HG03045 (cell line): Measurements from ENCODE around the gene FTSJ1.
A peak's percentile ranks its signal among the peaks of the same experiment; 100 is the strongest.
"Not testable (repeated sequence)": the region's sequence is repeated elsewhere in the genome, so short reads cannot be mapped to it uniquely, and the experiment has no call there.

ENCODE experiments used
- ATAC-seq: cut with Tn5 transposase; IDR thresholded peaks from one replicate; pipeline ENCODE4 v1.9.1; 2021; ENCODE audit warnings: mild to moderate bottlenecking, moderate library complexity; ENCODE audit not compliant: unreplicated experiment

The FTSJ1 gene

DNA sequence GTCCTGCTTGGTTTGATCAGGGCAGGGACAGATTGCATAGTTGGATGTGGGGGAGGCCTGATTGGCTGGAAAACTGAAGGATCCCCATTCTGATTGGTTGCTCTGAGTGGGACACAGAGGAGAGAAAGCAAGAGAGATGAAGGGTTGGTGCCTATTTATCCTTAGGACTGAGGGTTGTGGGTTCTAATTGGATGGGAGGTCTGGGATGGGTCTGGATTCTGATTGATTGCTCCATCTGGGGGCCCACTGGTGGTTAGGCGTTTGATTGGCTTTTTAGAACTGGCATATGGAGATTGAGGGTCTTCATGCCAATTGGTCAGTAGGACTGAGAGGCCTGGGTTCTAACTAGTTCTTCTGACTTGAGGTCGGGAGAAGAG lies 45.0 kb downstream of the FTSJ1 start:
- ATAC-seq: no peak

DNA sequence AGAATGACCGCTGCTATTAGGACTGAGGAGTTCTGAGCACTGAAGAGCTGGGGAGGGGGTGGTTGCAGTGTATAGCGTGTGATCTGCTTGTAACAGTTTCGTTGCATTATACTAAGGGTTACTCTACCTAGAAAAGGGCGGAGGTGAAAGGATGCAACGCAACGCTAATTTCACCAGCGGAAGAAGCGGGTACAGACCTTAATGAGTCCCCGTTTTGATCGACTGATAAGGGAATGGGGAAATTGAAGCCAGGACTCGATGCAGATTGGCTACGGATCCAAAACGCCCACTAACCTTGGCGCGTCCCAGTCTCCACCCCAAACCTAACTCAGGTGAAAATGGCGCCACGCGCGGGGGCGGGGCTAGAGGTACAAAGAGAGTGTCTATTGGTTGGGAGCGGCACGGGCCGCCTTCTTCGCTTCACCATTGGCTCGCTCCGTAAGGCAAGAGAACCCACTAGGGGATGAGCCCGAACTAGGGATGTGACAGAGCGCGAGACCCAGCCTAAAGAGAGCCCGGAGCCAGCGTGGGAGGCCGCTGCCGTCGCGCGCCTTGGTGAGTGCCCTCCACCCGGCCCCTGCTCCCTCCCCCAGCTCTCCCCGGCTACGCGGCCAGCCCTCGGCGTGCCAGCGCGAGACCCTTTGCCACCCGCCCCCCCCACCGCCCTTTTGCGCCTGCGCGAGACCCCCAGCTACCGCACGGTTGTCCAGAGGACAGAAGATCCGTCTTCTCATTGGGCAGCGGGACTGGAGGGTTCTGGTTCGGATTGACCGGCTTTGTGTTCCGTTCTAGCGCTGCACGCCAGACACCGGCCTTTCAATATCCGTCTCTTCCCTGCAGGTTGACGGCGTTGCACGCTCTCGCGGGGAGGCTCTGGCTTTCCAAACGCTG lies 45.6 kb downstream of the FTSJ1 start, which contains the start of gene EBP:
EBP (plus strand) TSS at position 456 of the 891 bp plus-strand sequence. CDS start 1,964 bp downstream, outside the sequence.
- peak; percentile 96 for ATAC-seq

DNA sequence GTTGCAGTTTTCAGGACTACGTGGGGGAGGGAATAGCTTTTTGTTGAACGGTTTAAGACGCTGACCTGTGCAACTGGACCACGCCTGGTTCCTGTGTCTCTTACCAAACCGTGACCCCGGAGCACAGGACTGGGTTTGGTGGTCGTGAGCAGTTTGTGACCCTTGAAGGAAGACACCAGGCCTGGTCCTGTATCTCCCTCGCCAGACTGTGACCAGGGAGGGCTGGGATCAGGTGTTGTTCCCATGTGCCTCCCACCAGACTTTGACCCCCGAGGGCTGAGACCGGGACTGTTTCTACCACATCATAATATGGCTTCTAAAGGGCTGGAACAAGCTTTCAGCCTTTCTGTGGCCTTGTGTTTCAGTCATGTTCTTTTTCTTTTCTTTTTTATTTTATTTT lies 46.3 kb downstream of the FTSJ1 start:
- no peak for ATAC-seq

DNA sequence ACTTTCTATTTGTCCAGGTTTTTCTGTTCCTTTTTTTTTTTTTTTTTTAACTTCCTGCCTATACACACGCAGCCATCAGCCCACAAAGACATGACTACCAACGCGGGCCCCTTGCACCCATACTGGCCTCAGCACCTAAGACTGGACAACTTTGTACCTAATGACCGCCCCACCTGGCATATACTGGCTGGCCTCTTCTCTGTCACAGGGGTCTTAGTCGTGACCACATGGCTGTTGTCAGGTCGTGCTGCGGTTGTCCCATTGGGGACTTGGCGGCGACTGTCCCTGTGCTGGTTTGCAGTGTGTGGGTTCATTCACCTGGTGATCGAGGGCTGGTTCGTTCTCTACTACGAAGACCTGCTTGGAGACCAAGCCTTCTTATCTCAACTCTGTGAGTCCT lies 47.7 kb downstream of the FTSJ1 start:
- ATAC-seq: no peak

DNA sequence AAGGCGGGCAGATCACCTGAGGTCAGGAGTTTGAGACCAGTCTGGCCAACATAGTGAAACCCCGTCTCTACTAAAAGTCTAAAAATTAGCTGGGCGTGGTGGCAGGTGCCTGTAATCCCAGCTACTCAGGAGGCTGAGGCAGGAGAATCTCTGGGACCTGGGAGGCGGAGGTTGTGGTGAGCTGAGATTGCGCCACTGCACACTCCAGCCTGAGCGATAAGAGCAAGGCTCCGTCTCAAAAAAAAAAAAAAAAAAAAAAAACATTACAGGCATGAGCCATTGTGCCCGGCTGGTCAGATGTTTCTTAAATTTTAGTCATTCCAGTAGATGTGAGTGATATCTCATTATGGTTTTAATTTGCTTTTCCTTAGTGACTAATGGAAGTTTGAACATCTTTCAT lies 49.9 kb downstream of the FTSJ1 start:
- ATAC-seq: not testable (repeated sequence)

DNA sequence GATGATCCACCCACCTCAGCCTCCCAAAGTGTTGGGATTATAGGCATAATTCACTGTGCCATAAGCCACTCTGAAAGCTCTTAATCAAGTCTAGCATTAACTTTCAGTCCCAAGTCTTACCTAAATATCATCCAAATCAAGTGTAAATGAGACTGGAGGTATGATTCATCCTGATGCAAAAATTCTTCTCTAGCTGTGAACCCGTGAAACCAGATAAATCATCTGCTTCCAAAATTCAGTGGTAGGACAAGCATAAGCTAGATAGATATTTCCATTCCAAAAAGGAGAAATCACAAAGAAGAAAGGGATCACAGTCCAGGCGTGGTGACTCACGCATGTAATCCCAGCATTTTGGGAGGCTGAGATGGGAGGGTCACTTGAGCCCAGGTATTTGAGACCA lies 54.7 kb downstream of the FTSJ1 start:
- no peak for ATAC-seq

DNA sequence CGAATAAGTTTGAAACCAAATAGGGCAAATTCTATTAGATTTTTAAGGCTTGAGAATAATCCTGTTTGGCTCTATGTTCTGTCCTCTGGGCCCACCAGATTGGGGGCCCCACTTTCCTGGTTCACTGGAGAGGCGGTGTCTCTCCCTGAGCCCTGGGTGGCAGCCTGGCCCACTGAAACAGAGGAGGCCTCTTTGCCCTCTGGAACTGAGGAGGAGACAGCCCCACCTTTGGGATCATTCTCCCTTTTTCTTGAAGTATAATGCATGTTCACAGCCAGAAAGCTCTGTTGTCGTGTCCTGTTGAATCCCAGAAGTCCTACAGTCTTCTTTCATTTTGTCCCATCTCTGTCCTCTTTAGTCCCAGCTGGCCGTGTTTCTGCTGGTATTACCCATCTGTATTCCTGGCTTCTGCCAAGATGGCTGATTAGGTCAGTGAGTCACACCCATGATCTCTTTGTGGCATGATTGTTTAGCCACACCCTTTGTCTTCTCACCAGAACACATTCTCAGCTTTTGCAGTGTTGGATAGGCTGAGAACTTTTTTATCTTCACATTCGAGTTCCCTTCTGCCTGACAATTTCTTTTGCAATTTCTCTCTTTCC lies 55.5 kb downstream of the FTSJ1 start:
- ATAC-seq: no peak

DNA sequence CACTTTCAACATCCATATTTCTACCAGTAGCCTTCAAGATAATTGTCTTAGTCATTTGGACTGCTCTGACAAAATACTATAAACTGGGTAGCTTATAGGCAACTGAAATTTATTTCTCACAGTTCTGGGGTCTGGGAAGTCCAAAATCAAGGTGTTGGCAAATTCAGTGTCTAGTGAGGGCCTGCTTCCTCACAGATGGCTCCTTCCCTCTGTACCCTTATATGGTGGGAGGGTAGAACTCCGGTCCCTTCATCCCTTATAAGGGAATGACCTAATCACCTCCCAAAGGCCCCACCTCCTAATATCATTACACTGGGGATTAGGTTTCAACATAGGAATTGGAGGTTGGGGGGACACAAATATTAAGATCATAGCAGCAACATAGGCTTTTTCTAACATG lies 56.2 kb downstream of the FTSJ1 start:
- no peak for ATAC-seq

DNA sequence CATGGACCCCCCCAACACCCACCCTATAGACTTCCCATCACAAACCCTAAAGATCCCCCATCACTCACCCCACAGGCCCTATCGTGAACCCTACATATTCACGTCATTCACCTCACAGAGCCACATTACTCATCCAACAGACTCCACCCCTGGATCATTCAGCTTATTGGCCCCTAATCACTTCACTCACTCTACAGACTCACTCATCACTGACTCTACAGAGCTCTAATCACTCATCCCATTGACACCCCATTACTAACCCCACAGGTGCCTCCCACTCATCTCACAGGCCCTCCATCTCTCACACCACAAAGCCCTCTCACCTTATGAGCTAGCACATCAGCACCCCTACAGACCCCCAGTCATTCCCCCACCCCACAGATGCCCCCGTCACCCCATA lies 57.2 kb downstream of the FTSJ1 start:
- no peak for ATAC-seq
